Epithelial cell of proximal tubule (primary cell): ENCODE measurements around the gene SMC5. TPM values are rescaled to one million over a fixed set of nuclear protein-coding genes. Genes with fewer than 3 reads are reported as not detected.
A peak's percentile ranks its signal among the peaks of the same experiment; 100 is the strongest.
"Not testable (repeated sequence)": the region's sequence is repeated elsewhere in the genome, so short reads cannot be mapped to it uniquely, and the experiment has no call there.

Source experiments
- DNase-seq: peaks from one replicate; pipeline ENCODE4 v3.0.0-alpha.2; 2011; ENCODE audit warnings: low read depth
- H3K4me3 ChIP-seq: 2 replicates; pipeline ENCODE4 v1.5.1; 2011; ENCODE audit warnings: low read depth, mild to moderate bottlenecking, low read length
- CTCF ChIP-seq: conservative IDR thresholded peaks from 2 replicates; pipeline ENCODE4 v1.5.1; 2012; ENCODE audit warnings: low read depth, mild to moderate bottlenecking, low read length
- total RNA-seq: library from RNA; depleted of rRNA; stranded (reverse); fragments of >200 nt; gene quantifications from 2 replicates; pipeline ENCODE4 v1.2.3, GENCODE V29; 2015

The SMC5 gene
- total RNA-seq, 1 donor from 2014 or later: 46.7 TPM

- TF ChIP-seq CTCF: no peak
- DNase-seq: no peak
- no peak overlapping the region for H3K4me3 ChIP-seq
Observed at GRCh38 chr9:70315389-70315788, 56.6 kb downstream of the SMC5 start.

GRCh38 chr9:70318002-70318401, 59.2 kb downstream of the SMC5 start:
- peak; percentile 20 for TF ChIP-seq CTCF
- no peak overlapping the region for H3K4me3 ChIP-seq

DNA sequence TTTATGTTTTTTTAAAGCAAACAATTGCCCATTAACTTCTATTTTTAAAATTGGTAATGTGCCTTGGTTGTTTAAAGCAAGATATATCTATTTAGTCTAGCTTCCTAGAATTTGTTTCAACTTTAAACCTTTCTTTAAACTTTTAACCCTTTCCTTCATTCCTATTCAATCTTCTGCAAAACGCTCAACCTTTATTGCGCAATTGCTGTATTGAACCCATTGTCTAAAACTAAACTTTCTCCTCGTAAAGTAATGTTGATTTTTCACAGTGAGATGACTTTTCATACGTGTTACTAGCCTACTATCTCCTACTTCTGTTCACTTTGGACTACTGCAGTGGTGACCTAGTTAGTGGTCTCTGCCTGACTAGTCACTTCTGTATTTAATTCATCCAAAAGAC, 63.3 kb downstream of the SMC5 start:
- DNase-seq: no peak
- TF ChIP-seq CTCF: no peak
- no peak overlapping the region for H3K4me3 ChIP-seq

More at GRCh38 chr9:70318002-70318401, 59.2 kb downstream of the SMC5 start:
- DNase-seq: no peak

DNA sequence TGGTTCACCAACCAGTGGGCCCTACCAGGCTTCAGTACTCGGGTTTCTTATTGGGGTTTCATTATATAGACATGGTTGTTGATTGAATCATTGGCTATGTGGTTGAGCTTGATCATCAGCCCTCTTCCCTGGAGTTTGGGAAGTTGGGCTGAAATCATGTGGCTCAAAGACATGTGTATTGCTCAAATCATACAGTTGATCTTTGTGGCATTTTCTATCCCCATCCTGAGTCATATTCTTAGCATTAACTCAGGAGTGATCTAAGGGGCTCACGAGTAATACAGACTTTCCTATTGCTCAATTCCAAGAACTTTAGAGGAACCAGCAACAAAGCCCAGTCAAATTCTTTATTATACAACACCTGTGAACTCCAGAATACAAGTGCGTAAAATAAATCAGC, 66.2 kb downstream of the SMC5 start:
- H3K4me3 ChIP-seq: no peak overlapping the region
- DNase-seq: peak; percentile 9
- no peak for TF ChIP-seq CTCF

DNA sequence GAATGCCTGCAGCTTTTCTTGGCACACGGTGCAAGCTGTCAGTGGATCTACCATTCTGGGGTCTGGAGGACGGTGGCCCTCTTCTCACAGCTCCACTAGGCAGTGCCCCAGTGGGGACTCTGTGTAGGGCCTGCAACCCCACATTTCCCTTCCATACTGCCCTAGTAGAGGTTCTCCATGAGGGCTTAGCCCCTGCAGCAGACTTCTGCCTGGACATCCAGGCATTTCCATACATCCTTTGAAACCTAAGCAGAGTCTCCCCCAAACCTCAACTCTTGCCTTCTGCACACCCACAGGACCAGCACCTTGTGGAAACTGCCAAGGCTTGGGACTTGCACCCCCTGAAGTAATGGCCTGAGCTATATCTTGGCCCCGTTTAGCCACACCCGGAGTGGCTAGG, 69.8 kb downstream of the SMC5 start:
- DNase-seq, H3K4me3 ChIP-seq: not testable (repeated sequence)

DNA sequence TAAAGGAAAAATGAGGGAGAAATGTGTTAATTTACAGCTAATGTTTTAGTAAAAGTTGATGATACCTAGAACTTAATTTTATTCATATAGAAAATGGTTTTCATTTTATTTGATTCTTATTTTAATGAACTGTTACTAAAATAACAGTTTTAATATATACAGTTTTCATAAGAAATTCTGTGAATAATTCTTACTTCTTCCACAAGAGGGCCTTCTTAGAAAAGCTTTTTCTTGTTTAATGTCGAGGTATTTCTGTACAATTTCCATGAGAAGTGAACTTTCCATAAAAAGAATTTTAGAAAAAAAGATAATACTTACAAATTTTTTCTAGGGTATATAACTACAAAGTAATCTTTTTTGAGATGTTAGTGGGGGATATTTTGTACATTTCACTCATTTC, 81.8 kb downstream of the SMC5 start:
- DNase-seq: no peak
- TF ChIP-seq CTCF: no peak
- no peak overlapping the region for H3K4me3 ChIP-seq

GRCh38 chr9:70347046-70347445, 88.3 kb downstream of the SMC5 start:
- no peak overlapping the region for H3K4me3 ChIP-seq
- DNase-seq: peak; percentile 19
- TF ChIP-seq CTCF: no peak

DNA sequence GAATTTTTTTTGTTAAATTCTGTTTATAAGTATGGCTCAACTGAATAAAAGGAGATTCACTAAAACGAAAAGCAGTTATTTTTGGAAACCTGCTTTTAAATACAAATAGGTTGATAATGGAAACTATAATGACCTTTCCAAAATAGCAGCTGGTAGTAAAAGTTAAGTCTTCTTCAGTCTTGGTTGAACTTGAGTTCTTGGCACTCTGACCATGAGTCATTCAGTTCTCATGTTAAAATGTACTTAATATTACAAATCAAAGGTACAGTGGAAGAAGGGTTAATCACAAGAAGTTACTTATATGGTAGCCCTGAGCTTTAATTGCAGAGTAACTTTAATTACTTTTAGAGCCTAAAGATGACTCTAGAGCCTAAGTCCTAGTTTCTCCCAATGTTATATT, 93.6 kb downstream of the SMC5 start:
- TF ChIP-seq CTCF: no peak
- no peak for DNase-seq
- no peak overlapping the region for H3K4me3 ChIP-seq
